NB4 (cell line): Measurements from ENCODE around the gene PIK3R1.

ENCODE experiments used
- DNase-seq: peaks from one replicate; pipeline ENCODE4 v3.0.0; 2010; ENCODE audit warnings: low read depth
- H3K4me3 ChIP-seq: one replicate; pipeline ENCODE4 v1.5.1; 2011; ENCODE audit warnings: mild to moderate bottlenecking, low read depth, low read length, moderate library complexity
- CTCF ChIP-seq: IDR thresholded peaks from one replicate; pipeline ENCODE4 v1.5.1; 2012; ENCODE audit warnings: low read depth, low read length
- MAX ChIP-seq: IDR thresholded peaks from 2 replicates; pipeline ENCODE4 v1.6.1; 2011; ENCODE audit warnings: low read depth, low read length
- MYC ChIP-seq: IDR thresholded peaks from 2 replicates; pipeline ENCODE4 v1.6.1; 2011; ENCODE audit warnings: low read depth, low read length
- POLR2A ChIP-seq: IDR thresholded peaks from 2 replicates; pipeline ENCODE4 v1.6.1; 2011; ENCODE audit warnings: mild to moderate bottlenecking; ENCODE audit not compliant: insufficient read length; ENCODE audit errors: extremely low read depth

PIK3R1 gene

GRCh38 chr5:68290260-68290674 is 74.7 kb downstream of the PIK3R1 start:
- no peak for DNase-seq
- TF ChIP-seq CTCF (no peak), MYC (no peak), POLR2A (no peak), MAX (no peak)
- no peak overlapping the region for H3K4me3 ChIP-seq

GRCh38 chr5:68290847-68291246 is 75.3 kb downstream of the PIK3R1 start:
- TF ChIP-seq MYC (no peak), CTCF (no peak), POLR2A (no peak)
- no peak for DNase-seq
- no peak overlapping the region for H3K4me3 ChIP-seq

GRCh38 chr5:68292316-68292715 is 76.8 kb downstream of the PIK3R1 start:
- DNase-seq: no peak
- TF ChIP-seq MYC (no peak), MAX (no peak), POLR2A (no peak), CTCF (no peak)
- no peak overlapping the region for H3K4me3 ChIP-seq

- no peak for DNase-seq
- no peak overlapping the region for H3K4me3 ChIP-seq
- no peak for TF ChIP-seq POLR2A
- no peak for TF ChIP-seq MAX
- TF ChIP-seq CTCF: no peak
Observed at GRCh38 chr5:68295772-68296171, 80.2 kb downstream of the PIK3R1 start.

- TF ChIP-seq MYC: no peak
- no peak for TF ChIP-seq MAX
- no peak for TF ChIP-seq POLR2A
- TF ChIP-seq CTCF: no peak
- H3K4me3 ChIP-seq: no peak overlapping the region
- no peak for DNase-seq
Observed at GRCh38 chr5:68296895-68297294, 81.3 kb downstream of the PIK3R1 start.

GRCh38 chr5:68297656-68298055 is 82.1 kb downstream of the PIK3R1 start:
- no peak overlapping the region for H3K4me3 ChIP-seq
- DNase-seq: no peak
- no peak for TF ChIP-seq POLR2A
- TF ChIP-seq CTCF: no peak
- no peak for TF ChIP-seq MAX
- no peak for TF ChIP-seq MYC
